GM12873 (cell line): ENCODE results near the gene TNFAIP1.

Source experiments
- TF ChIP-seq, protein P1 (sequence below): IDR thresholded peaks from 2 replicates; pipeline ENCODE4 v1.5.1; 2012; ENCODE audit warnings: low read depth, mild to moderate bottlenecking, moderate library complexity, low read length, control low read depth; ENCODE audit not compliant: insufficient read depth; ENCODE audit errors: missing control alignments

The TNFAIP1 gene

DNA sequence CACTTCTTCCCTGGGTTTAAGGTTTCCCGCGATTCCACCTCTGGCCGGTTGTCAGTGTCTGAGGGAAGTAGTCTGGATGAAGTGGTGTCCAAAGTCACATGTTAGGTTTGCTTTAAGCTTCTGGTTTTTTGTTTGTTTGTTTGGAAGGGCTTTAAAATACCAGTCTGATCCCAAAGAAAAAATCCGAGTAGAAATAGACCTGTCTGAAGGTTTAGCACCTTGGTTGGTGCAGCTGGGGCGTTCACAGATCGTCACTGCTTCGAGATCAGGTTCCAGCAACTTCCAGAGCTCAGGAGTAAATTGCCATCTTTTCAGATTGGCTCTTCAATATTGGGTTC lies 16.0 kb upstream of the TNFAIP1 start:
- TF ChIP-seq, protein P1, sequence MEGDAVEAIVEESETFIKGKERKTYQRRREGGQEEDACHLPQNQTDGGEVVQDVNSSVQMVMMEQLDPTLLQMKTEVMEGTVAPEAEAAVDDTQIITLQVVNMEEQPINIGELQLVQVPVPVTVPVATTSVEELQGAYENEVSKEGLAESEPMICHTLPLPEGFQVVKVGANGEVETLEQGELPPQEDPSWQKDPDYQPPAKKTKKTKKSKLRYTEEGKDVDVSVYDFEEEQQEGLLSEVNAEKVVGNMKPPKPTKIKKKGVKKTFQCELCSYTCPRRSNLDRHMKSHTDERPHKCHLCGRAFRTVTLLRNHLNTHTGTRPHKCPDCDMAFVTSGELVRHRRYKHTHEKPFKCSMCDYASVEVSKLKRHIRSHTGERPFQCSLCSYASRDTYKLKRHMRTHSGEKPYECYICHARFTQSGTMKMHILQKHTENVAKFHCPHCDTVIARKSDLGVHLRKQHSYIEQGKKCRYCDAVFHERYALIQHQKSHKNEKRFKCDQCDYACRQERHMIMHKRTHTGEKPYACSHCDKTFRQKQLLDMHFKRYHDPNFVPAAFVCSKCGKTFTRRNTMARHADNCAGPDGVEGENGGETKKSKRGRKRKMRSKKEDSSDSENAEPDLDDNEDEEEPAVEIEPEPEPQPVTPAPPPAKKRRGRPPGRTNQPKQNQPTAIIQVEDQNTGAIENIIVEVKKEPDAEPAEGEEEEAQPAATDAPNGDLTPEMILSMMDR: no peak

DNA sequence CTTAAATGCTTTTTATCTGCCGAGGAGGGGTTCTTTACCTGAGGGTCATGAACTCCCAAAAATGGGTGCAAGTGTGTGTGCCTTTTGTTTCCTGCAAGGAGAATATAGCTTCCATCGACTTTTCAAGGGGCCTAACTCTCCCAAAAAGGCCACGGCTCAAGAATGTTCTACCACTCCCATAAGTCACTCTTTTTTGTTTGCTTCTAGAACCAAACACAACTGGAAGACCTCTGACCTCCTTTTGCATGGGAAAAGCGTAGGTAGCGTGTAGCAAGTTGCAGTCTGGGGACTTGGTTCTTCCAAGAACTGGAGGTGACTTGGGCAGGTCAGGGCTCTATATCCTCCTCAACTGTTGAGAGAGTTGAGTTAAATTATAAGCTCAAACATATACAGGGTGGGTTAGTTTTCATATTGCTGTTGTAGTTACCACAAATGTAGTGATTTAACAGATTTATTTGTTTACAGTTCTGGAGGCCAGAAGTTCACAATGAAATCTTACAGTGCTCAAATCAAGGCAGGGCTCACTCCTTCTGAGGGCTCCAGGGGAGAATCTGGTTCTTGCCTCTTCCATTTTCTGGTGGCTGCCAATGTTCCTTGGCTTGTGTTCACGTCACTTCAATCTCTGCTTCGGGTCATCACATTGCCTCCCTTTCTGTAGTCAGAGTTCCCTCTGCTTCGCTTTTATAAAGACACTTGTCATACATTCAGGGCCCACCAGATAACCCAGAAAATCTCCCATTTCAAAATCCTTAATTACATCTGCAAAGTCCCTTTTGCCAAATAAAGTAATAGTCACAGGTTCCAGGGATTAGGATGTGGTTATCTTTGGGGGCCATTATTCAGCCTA lies 15.1 kb upstream of the TNFAIP1 start:
- TF ChIP-seq, protein P1: no peak

DNA sequence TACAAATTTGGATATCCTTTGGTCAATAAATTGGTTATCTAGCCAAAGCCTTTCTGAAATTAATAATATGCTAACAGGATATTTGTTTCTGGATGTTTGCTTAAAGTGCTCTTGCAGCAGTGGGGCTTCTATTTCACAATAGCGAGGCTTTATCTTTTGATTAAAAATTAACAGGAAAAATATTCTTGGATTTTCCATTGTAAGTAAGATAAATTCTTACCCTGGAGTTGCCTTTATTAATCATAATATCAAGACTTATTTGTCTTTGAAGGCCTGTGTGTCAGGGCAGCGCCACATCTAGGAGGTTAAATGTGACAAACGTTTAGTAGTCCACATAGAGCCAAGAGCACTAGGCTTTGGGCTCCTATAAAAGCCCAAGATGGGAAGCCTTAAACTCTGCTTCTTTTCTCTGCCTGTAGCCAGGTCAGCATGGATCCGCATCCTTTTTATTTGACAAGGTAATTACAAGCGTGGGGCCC lies 11.3 kb upstream of the TNFAIP1 start:
- TF ChIP-seq, protein P1: no peak

DNA sequence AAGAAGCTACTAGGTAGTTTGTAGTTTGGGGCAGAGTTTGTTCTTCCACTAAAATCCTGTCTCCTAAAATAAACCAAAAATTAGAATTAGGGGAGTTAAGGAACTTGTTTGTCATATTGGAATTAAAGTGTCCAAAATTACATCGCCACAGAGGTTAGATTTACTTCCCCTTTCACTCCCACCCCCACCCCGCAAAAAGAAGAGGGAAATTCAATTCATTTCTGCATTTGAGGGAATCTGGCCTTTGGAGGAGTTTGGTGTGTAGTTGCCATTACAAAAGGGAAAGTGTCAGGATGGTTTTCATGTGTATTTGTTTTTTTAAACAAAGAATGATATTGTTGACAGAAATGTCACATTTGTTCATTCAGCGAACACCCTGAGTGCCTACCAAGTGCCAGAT lies 10.8 kb upstream of the TNFAIP1 start:
- TF ChIP-seq, protein P1: no peak

DNA sequence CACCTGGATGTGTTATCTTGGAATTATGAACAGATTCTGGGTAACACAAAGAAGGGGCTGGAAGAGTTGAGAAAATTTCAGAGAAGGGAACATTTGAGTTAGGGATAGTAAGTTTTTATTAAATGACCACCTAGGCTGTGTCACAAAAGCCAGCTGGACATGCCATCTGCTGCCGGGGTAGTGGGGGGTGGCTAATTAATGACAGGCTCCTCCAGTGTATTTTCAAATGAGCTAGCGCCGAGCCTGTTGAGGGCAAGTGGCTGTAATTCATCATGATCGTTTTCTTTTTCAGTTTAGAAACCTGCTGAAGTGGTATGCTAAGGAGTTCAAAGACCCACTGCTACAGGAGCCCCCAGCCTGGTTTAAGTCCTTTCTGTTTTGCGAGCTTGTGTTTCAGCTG lies 10.3 kb upstream of the TNFAIP1 start:
- TF ChIP-seq, protein P1: no peak

DNA sequence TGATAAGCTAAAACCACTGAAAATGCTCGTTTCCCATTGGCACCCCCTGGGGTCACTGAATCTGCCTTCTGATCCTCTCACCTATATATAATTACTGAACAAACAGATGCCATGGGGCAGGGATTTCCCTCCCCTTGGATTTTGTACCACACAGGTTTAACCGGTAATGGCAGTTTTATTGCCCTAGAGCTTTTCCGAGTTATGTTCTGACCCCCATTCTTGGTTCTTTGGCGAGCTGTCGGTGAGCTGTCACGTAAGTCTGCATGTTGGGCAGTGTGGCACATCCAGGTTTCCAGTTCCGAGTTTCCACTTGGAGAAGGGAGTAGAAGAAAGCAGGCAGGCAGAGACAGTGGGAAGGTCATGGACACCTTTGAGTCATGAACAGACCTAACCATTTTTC lies 9.4 kb upstream of the TNFAIP1 start:
- TF ChIP-seq, protein P1: no peak

DNA sequence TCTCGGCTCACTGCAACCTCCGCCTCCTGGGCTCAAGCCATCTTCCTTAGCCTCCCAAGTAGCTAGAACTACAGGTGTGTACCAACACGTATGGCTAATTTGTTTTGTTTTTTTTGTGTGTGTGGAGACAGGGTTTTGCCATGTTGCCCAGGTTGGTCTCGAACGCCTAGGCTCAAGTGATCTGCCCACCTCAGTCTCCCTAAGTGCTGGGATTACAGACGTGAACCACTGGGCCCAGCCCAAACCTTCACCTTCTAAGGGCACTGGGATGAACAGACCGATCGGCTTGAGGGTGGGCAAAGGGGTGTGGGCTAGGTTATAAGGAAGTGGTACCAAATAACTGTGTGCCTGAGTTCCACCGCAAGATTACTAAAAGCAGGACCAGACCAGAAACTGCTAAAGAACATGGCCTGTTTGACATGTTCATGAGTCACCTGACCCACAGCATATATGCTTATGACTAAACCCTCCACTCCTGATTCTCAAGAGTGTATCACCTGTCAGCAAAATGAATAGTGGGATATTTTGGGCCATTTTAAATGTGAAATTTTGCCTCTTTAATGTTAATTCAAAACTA lies 8.4 kb upstream of the TNFAIP1 start:
- TF ChIP-seq, protein P1: no peak
